Chondrocyte (in vitro differentiated cells): Measurements from ENCODE around the gene PNRC2. TPM values are rescaled to one million over a fixed set of nuclear protein-coding genes. Genes with fewer than 3 reads are reported as not detected.

Source experiments
- DNase-seq: peaks from one replicate; pipeline ENCODE4 v3.0.0; 2021; ENCODE audit warnings: mixed read lengths, low spot score
- H3K27ac Mint-ChIP-seq: one replicate; pipeline ENCODE4 v1.8.0; 2021; ENCODE audit warnings: mild to moderate bottlenecking, moderate library complexity, mixed read lengths; ENCODE audit not compliant: unreplicated experiment
- H3K27me3 Mint-ChIP-seq: 2 replicates; pipeline ENCODE4 v1.8.0; 2021; ENCODE audit warnings: low read depth, mixed read lengths
- H3K36me3 Mint-ChIP-seq: 2 replicates; pipeline ENCODE4 v1.8.0; 2021; ENCODE audit warnings: low read depth, mixed read lengths
- H3K4me1 Mint-ChIP-seq: 2 replicates; pipeline ENCODE4 v1.8.0; 2021; ENCODE audit warnings: low read depth, mild to moderate bottlenecking, mixed read lengths
- H3K4me3 Mint-ChIP-seq: one replicate; pipeline ENCODE4 v1.8.0; 2021; ENCODE audit warnings: mild to moderate bottlenecking, moderate library complexity, mixed read lengths; ENCODE audit not compliant: unreplicated experiment
- H3K9me3 Mint-ChIP-seq: 2 replicates; pipeline ENCODE4 v1.8.0; 2021; ENCODE audit warnings: low read depth, mixed read lengths
- CTCF ChIP-seq: fragments of 200-600 bp; sonication (generic); IDR thresholded peaks from 2 replicates; pipeline ENCODE4 v1.5.0; 2021; ENCODE audit warnings: antibody characterized with exemption, mild to moderate bottlenecking, moderate library complexity
- long read RNA-seq: library from polyadenylated mRNA; stranded (forward); transcript quantifications from one replicate; pipeline ENCODE4 v2.0.0, GENCODE V29; 2021
- total RNA-seq: library from RNA; stranded (reverse); gene quantifications from 3 replicates; pipeline ENCODE4 v1.2.1, GENCODE V29; 2021

PNRC2 gene
- 52.9 to 62.6 TPM (median 54.2 TPM) in 3 replicates for total RNA-seq
- long read RNA-seq, transcript PNRC2-201 (3 exons, 2,416 nt), result major isoform, 57 of 67 reads
- long read RNA-seq, partial matches to known transcripts, result 0 of 67 reads
- long read RNA-seq, other reads (novel, unspliced or antisense), result 4 of 67 reads

DNA sequence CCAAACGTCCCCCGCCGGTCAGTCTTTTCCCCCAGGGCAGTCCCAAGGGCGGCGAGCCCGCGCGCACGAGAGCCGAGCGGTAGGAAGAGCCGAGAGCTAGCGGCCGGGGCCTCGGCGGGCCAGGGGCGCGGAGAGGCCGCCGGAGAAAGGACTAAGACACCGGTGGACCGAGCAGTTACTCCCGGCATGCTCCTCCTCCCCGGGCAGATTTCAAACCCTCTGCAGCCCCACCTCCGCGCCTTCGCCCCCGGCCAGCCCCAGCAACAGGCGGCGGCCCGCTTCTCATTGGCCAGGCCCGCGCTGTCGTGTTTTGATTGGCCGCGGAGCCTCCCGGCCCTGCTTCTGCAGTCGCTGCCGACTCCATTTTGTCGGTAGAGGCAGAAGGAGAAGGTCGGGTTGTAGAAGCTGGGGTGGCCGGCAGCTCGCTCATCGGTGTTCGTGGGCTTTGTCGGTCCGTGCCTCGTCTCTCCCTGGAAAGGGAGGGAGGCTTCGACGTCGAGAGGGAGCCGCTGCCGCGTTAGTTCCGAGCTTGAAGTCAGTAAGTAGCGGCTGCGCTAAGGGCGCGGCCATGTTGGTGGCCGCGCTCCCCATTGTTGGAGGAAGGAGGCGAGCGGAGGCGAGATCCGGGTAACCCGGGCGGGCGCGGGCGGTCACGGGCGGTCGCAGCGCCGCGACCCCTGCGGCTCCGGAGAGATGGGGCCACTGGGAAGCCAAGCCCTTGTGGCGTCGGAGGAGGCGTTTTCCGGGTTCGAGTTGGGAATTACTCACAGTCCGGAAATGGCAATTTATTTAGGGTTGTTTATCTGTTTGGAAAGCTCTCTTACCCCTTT lies at the start of gene PNRC2:
PNRC2 (plus strand) TSS at position 368 of the 830 bp plus-strand sequence. CDS start 1,630 bp downstream, outside the sequence.
- H3K9me3 Mint-ChIP-seq, result no peaks in the 10 kb centered on the region
- peak; percentile 28 for TF ChIP-seq CTCF
- no peaks in the 10 kb centered on the region for H3K27me3 Mint-ChIP-seq
- H3K4me1 Mint-ChIP-seq, result peaks cover 43% of the 10 kb centered on the region
- peak within 1 kb of the TSS; percentile 99 for H3K4me3 Mint-ChIP-seq
- H3K36me3 Mint-ChIP-seq, result peaks cover 14% of the 10 kb centered on the region
- H3K27ac Mint-ChIP-seq, result peak within 1 kb of the TSS; percentile 100
- peak; percentile 98 for DNase-seq

DNA sequence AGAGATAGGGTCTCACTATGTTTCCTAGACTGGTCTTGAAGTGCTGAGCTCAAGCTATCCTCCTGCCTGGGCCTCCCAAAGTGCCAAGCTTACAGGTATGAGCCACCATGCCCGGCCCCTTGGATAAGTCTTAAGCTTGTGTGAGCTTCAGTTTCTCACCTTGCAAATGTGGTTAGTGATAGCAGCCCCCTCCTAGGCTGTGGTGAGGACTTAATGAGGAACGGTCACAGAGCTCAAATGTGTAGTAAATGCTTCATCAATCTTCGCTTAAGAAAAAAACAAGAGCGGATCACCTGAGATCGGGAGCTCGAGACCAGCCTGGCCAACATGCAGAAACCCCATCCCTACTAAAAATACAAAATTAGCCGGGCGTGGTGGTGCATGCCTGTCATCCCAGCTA lies 49.5 kb upstream of the PNRC2 start:
- no peak for DNase-seq
- no peaks in the 10 kb centered on the region for H3K4me1 Mint-ChIP-seq
- no peak for TF ChIP-seq CTCF
- H3K27ac Mint-ChIP-seq, result no peak overlapping the region
- H3K4me3 Mint-ChIP-seq, result no peak overlapping the region
- no peaks in the 10 kb centered on the region for H3K9me3 Mint-ChIP-seq
- H3K36me3 Mint-ChIP-seq, result peaks cover 1% of the 10 kb centered on the region
- peaks cover 29% of the 10 kb centered on the region for H3K27me3 Mint-ChIP-seq

GRCh38 chr1:23910553-23911246 lies 48.9 kb upstream of the PNRC2 start:
- Mint-ChIP-seq H3K4me1 (no peaks in the 10 kb centered on the region), H3K36me3 (peaks cover 1% of the 10 kb centered on the region), H3K27me3 (peaks cover 26% of the 10 kb centered on the region), H3K4me3 (no peak overlapping the region), H3K9me3 (no peaks in the 10 kb centered on the region), H3K27ac (no peak overlapping the region)
- DNase-seq, result no peak
- no peak for TF ChIP-seq CTCF

DNA sequence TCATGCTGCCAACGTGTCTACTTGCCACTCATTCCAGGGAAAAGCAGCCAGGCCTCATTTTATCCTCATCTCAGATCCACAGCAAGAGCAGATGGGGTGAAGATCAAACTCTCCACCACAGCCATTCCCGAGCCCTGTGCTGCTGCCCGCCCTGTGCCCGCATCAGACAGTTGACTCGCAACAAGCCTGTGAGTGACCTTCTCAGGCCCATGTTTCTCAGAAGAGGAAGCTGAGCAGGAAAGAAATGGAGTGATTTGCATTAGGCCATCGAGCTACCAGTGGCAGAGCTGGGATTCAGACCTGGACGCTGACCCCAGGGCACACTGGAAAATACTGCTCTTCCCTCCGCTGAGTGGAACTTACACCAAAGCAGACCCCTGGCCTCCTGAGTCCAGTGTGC lies 47.7 kb upstream of the PNRC2 start:
- DNase-seq, result no peak
- Mint-ChIP-seq H3K27me3 (peaks cover 21% of the 10 kb centered on the region), H3K4me3 (no peak overlapping the region), H3K9me3 (no peaks in the 10 kb centered on the region), H3K4me1 (no peaks in the 10 kb centered on the region), H3K36me3 (peaks cover 1% of the 10 kb centered on the region), H3K27ac (peak overlapping the region; percentile 11)
- no peak for TF ChIP-seq CTCF

DNA sequence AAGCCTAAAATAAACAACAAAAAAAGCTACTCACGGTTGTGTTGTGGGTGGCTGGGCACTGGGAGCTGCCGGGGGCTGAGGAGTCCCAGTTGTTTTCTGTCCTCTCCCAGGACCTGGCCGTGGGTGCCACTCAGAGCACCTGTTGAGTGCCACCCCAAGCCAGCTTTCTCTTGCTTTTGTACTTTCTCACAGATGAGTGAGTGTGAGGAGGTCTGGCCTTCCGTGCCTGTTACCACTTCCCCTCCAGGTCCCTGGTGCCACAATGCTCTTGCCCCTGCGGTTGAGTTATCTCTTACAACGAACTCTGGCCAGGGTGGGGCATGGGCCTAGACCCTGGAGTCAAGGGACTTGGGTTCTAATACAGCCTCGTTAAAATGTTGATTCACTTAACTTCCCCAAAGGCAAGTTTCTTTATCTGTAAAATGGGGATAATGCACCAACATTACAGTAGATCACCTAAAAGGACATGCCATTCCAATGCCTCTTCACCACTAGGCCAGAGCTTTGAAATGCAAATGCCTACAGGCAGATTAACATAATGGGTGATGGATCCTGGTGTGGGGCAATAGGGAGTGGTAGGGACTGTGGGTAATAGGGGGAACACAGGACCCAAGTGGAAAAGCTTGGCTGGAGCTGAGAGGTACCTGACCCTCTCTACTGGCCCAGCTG lies 46.3 kb upstream of the PNRC2 start, which contains the start of gene CNR2:
CNR2 (minus strand) TSS at position 151 of the 669 bp plus-strand sequence. CDS start 37,745 bp downstream, outside the sequence.
- TF ChIP-seq CTCF, result no peak
- Mint-ChIP-seq H3K27ac (no peak within 1 kb of the TSS), H3K4me1 (no peaks in the 10 kb centered on the region), H3K4me3 (no peak within 1 kb of the TSS), H3K9me3 (no peaks in the 10 kb centered on the region), H3K36me3 (peaks cover 1% of the 10 kb centered on the region), H3K27me3 (peaks cover 21% of the 10 kb centered on the region)
- no peak for DNase-seq
